PC-3 (cell line): ENCODE data around the gene PLEKHA5. TPM values are rescaled to one million over a fixed set of nuclear protein-coding genes. Genes with fewer than 3 reads are reported as not detected.
A peak's percentile ranks its signal among the peaks of the same experiment; 100 is the strongest.

Experiments
- ATAC-seq: fragments of 200-7000 bp; cut with Tn5 transposase; 2 replicates; pipeline ENCODE4 v1.9.1; 2020; ENCODE audit warnings: mild to moderate bottlenecking, moderate library complexity
- BruUV-seq: library from RNA; stranded (reverse); fragments of 400-500 nt; replicated peaks from 2 replicates; lab custom pipeline; 2021; lab: Mats Ljungman, UMichigan
- CTCF ChIA-PET: fragments of 300-600 bp; sonication (Branson Sonifier 250); formaldehyde crosslinking; loops from one replicate; lab custom pipeline; 2022; ENCODE audit warnings: antibody characterized with exemption; lab: Charles Lee
- POLR2A ChIA-PET: fragments of 300-600 bp; sonication (Branson Sonifier 250); formaldehyde crosslinking; loops from one replicate; lab custom pipeline; 2022; ENCODE audit warnings: antibody characterized with exemption; ENCODE audit not compliant: unreplicated experiment; lab: Charles Lee
- DNase-seq: peaks from one replicate; pipeline ENCODE4 v3.0.0-alpha.2; 2015
- H2AFZ ChIP-seq: fragments of 300-600 bp; sonication (generic); 2 replicates; pipeline ENCODE4 v1.6.0; 2016; ENCODE audit warnings: antibody characterized with exemption, low read length
- H3F3A ChIP-seq: fragments of 300-600 bp; sonication (generic); one replicate; pipeline ENCODE4 v1.6.0; 2017; ENCODE audit warnings: antibody characterized with exemption, low read length, control low read depth, mild to moderate bottlenecking; ENCODE audit not compliant: unreplicated experiment
- H3K27ac ChIP-seq: fragments of 300-600 bp; sonication (generic); 2 replicates; pipeline ENCODE4 v1.5.1; 2016; ENCODE audit warnings: mild to moderate bottlenecking, low read length
- H3K27me3 ChIP-seq: fragments of 300-600 bp; sonication (generic); 2 replicates; pipeline ENCODE4 v1.6.1; 2016; ENCODE audit warnings: low read length, mixed read lengths
- H3K36me3 ChIP-seq: fragments of 300-600 bp; sonication (generic); 2 replicates; pipeline ENCODE4 v1.6.1; 2016; ENCODE audit warnings: low read depth, mixed run types, low read length, mixed read lengths
- H3K4me1 ChIP-seq: fragments of 300-600 bp; sonication (generic); 2 replicates; pipeline ENCODE4 v1.5.1; 2016; ENCODE audit warnings: low read length; ENCODE audit not compliant: insufficient read depth
- H3K4me2 ChIP-seq: fragments of 300-600 bp; sonication (generic); 2 replicates; pipeline ENCODE4 v1.6.0; 2016; ENCODE audit warnings: low read length
- H3K4me3 ChIP-seq: fragments of 300-600 bp; sonication (generic); 2 replicates; pipeline ENCODE4 v1.5.1; 2016; ENCODE audit warnings: mild to moderate bottlenecking, low read length, mixed read lengths
- H3K79me2 ChIP-seq: fragments of 300-600 bp; sonication (generic); 2 replicates; pipeline ENCODE4 v1.6.1; 2017; ENCODE audit warnings: low read length, mixed read lengths
- H3K9ac ChIP-seq: fragments of 300-600 bp; sonication (generic); 2 replicates; pipeline ENCODE4 v1.6.0; 2016; ENCODE audit warnings: mild to moderate bottlenecking, low read length
- H3K9me2 ChIP-seq: fragments of 300-600 bp; sonication (generic); replicated peaks from 2 replicates; pipeline ENCODE4 v1.6.1; 2016; ENCODE audit warnings: mixed run types, low read length, mixed read lengths
- H3K9me3 ChIP-seq: fragments of 300-600 bp; sonication (generic); 2 replicates; pipeline ENCODE4 v1.6.1; 2016; ENCODE audit warnings: low read length, mixed read lengths
- H4K20me1 ChIP-seq: fragments of 300-600 bp; sonication (generic); 2 replicates; pipeline ENCODE4 v1.6.1; 2016; ENCODE audit warnings: low read length, mixed read lengths
- EZH2 ChIP-seq: fragments of 300-600 bp; sonication (generic); IDR thresholded peaks from one replicate; pipeline ENCODE4 v1.6.1; 2017; ENCODE audit warnings: antibody characterized with exemption, mild to moderate bottlenecking, low read length; ENCODE audit not compliant: unreplicated experiment
- EZH2phosphoT487 ChIP-seq: fragments of 300-600 bp; sonication (generic); IDR thresholded peaks from 2 replicates; pipeline ENCODE4 v1.6.1; 2018; ENCODE audit warnings: mild to moderate bottlenecking, antibody characterized with exemption, low read length, borderline replicate concordance
- intact Hi-C: fragments of 100-400 bp; cut with micrococcal nuclease; formaldehyde crosslinking; loops from 2 replicates; pipeline ENCODE4 v1.9.0; 2023
- total RNA-seq: library from RNA; depleted of rRNA; stranded (reverse); fragments of >200 nt; gene quantifications from 2 replicates; pipeline ENCODE4 v1.2.3, GENCODE V29; 2014
- TF ChIP-seq, protein P1 (sequence below): fragments of 300-600 bp; sonication (generic); conservative IDR thresholded peaks from 2 replicates; pipeline ENCODE4 v1.5.1; 2017; ENCODE audit warnings: antibody characterized with exemption, low read depth, mild to moderate bottlenecking, low read length

Gene PLEKHA5
- total RNA-seq, 1 experiment from 2014 or later, result 16.7 TPM

GRCh38 chr12:19138551-19138950 lies 9.0 kb downstream of the PLEKHA5 start:
- Histone ChIP-seq H3K9me3 (no peaks in the 10 kb centered on the region), H3K4me1 (no peaks in the 10 kb centered on the region), H3K79me2 (peaks cover 64% of the 10 kb centered on the region), H2AFZ (no peak overlapping the region), H3K9ac (no peak overlapping the region), H3K4me3 (no peak overlapping the region), H3K27ac (no peak overlapping the region), H3K36me3 (peaks cover 5% of the 10 kb centered on the region; the same call in 1 of the 2 replicates), H3F3A (no peaks in the 10 kb centered on the region), H3K9me2 (no peaks in the 10 kb centered on the region), H4K20me1 (no peaks in the 10 kb centered on the region), H3K27me3 (no peaks in the 10 kb centered on the region), H3K4me2 (no peak overlapping the region)
- DNase-seq (peak; percentile 35), ATAC-seq (no peak)
- BruUV-seq, result no TSS peak
- ChIA-PET POLR2A (no interaction called here), CTCF (no interaction called here)
- TF ChIP-seq EZH2, result no peak
- no peak for TF ChIP-seq EZH2phosphoT487
- TF ChIP-seq, protein P1, sequence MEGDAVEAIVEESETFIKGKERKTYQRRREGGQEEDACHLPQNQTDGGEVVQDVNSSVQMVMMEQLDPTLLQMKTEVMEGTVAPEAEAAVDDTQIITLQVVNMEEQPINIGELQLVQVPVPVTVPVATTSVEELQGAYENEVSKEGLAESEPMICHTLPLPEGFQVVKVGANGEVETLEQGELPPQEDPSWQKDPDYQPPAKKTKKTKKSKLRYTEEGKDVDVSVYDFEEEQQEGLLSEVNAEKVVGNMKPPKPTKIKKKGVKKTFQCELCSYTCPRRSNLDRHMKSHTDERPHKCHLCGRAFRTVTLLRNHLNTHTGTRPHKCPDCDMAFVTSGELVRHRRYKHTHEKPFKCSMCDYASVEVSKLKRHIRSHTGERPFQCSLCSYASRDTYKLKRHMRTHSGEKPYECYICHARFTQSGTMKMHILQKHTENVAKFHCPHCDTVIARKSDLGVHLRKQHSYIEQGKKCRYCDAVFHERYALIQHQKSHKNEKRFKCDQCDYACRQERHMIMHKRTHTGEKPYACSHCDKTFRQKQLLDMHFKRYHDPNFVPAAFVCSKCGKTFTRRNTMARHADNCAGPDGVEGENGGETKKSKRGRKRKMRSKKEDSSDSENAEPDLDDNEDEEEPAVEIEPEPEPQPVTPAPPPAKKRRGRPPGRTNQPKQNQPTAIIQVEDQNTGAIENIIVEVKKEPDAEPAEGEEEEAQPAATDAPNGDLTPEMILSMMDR, result no peak
- intact Hi-C loops, result no loop called here

DNA sequence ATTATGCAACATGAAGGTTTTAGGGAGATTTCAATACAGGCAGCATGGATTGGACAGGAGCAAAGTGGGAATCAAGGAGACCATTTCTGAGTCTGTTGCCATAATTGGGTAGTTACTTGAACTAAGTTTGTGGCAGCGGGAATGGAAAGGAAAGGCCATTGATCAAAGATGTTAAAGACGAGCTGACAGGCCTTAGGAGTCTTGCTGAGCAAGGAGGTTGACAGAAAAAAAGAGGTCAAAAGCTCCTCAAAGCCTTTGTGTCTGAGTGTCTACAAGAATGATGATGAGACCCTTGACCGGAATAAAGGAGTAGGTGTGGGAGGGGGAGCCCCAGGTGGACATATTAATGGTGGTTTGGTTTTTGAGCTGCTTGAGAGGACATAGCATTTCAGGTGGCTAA lies 9.4 kb downstream of the PLEKHA5 start:
- TF ChIP-seq EZH2 (no peak), EZH2phosphoT487 (no peak)
- TF ChIP-seq, protein P1, result no peak
- no peaks in the 10 kb centered on the region for H3F3A ChIP-seq
- H2AFZ ChIP-seq, result no peak overlapping the region
- no peak for DNase-seq
- H3K9me3 ChIP-seq, result no peaks in the 10 kb centered on the region
- no peaks in the 10 kb centered on the region for H4K20me1 ChIP-seq
- ChIA-PET CTCF (no interaction called here), POLR2A (no interaction called here)
- no peaks in the 10 kb centered on the region for H3K27me3 ChIP-seq
- BruUV-seq, result no TSS peak
- ATAC-seq, result no peak
- peaks cover 63% of the 10 kb centered on the region for H3K79me2 ChIP-seq
- no peak overlapping the region for H3K27ac ChIP-seq
- no peak overlapping the region for H3K4me3 ChIP-seq
- H3K36me3 ChIP-seq, result peaks cover 5% of the 10 kb centered on the region; the same call in 1 of the 2 replicates
- no peak overlapping the region for H3K4me2 ChIP-seq
- intact Hi-C loops, result no loop called here
- H3K4me1 ChIP-seq, result no peaks in the 10 kb centered on the region
- H3K9ac ChIP-seq, result no peak overlapping the region
- no peaks in the 10 kb centered on the region for H3K9me2 ChIP-seq

DNA sequence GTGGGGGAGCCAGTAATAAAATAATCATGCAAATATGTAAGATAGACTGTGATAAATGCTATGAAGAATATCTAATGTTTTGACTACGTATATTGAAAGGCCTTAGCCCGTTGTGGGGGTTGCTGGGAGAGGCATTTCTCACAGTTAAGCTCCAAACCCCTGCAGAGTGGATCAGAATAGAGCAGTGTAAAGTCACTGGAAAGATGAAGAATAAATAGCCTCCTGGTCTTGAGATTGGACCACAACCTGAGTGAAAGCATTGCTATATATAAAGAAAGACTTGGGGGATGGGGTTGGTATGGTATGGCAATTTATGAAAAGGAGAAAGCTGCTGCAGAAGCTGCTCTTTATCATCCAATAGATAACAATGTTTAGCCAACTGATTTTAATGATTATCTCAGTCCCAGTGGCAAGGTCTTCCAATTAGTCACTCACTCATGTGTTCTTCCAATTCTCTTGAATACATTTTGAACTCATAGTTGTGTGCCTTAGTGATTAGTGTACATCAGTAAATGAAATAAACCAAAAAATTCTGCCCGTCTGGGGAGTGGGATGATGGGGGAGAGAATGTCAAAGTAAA lies 10.2 kb downstream of the PLEKHA5 start:
- ChIA-PET CTCF (no interaction called here), POLR2A (no interaction called here)
- intact Hi-C loops, result no loop called here
- DNase-seq (no peak), ATAC-seq (no peak)
- Histone ChIP-seq H3K9me3 (no peaks in the 10 kb centered on the region), H2AFZ (no peak overlapping the region), H3K27me3 (no peaks in the 10 kb centered on the region), H3K9me2 (no peaks in the 10 kb centered on the region), H3K4me3 (no peak overlapping the region), H3K9ac (no peak overlapping the region), H4K20me1 (no peaks in the 10 kb centered on the region), H3K79me2 (peaks cover 59% of the 10 kb centered on the region), H3K27ac (no peak overlapping the region), H3F3A (no peaks in the 10 kb centered on the region), H3K36me3 (peaks cover 5% of the 10 kb centered on the region; the same call in 1 of the 2 replicates), H3K4me2 (no peak overlapping the region), H3K4me1 (no peaks in the 10 kb centered on the region)
- no peak for TF ChIP-seq EZH2phosphoT487
- TF ChIP-seq, protein P1, result no peak
- TF ChIP-seq EZH2, result no peak
- no TSS peak for BruUV-seq
